Endometrial microvascular endothelial cells (primary cell): ENCODE measurements around the gene MPV17. TPM values are rescaled to one million over a fixed set of nuclear protein-coding genes. Genes with fewer than 3 reads are reported as not detected.
"Not testable (repeated sequence)": the region's sequence is repeated elsewhere in the genome, so short reads cannot be mapped to it uniquely, and the experiment has no call there.

Source experiments
- in situ Hi-C: cut with HindIII; loops from 2 replicates; pipeline ENCODE4 v1.10.0; 2017; ENCODE audit warnings: low sequenced_read_pairs, low pct_unique_long_range_greater_than_20kb; ENCODE audit errors: inconsistent ontology term
- total RNA-seq: library from RNA; depleted of rRNA; stranded (reverse); fragments of >200 nt; gene quantifications from one replicate; pipeline ENCODE4 v1.2.3, GENCODE V29; 2015; ENCODE audit errors: inconsistent ontology term

MPV17 gene
- total RNA-seq, 1 donor from 2014 or later: 115 TPM

DNA sequence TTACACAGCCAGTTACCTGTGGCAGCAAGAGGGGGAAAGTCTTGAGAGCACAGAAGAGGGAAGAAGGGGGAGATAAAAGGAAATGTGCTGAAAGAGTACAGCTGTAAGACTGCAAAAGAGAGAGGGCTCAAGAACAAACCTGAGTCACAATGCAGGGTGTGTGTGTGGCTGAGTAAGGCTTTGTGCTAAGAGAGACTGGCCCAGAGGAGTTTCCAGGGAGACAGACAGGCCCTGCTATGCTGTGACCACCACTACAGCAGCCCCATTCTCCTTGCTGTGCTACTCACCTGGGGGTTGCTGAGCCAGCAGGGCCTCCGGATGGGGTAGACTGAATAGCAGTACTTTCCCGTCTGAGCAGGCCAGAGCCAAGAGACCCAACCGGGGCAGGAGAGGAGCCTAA is 12.4 kb upstream of the MPV17 start:
- in situ Hi-C loops: no loop called here

DNA sequence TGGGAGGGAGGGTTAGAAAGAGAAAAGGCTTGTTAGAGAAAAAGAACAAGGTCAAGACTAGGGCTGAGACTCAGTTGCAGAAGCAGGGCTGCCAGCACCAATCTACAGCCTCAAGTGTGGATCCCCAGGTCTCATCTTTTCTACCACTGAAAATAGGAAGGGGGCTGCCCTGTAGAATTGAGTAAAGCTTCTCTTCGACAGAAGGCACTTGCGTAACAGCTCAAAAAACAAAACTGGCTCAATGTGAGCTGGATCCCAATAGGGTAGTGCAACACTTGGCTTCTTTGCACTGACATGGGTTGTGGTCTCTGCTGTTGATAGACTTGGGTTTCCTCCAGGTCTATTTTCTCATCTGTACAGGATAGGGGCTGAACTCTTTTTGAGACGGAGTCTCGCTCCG is 1.8 kb upstream of the MPV17 start:
- in situ Hi-C loops: no loop called here

DNA sequence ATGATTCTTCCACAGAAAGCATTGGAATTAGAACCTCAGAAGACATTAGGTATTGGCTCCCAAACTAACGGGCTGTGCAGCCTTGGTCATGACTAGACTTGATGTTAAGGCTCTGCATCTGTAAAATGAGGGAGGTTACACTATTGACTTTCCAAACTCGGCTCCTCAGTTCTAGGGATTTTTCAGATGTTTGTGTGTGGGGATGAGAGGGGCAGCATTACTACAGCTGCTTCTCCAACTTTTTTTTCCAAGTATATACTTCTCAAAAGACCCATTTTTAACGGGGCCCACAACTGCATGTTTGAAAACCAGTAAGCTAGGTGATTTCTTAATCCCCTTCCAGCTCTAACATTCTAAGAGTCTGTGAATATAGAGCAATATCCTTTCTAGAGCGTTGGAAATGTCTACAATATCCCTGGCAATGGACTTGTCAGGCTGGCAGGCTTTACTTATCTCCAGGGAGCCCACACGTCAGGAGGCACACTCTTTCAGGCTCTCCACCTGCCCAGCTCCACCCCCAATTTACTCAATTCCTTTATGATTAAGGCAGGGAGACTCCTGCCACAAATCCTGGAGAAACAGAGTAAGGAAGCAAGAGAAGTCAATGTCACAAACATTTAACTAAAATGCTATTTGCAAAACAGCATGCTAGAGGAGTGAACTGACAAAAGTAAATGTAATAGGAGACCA is 844 bp upstream of the MPV17 start:
- in situ Hi-C loops: no loop called here

DNA sequence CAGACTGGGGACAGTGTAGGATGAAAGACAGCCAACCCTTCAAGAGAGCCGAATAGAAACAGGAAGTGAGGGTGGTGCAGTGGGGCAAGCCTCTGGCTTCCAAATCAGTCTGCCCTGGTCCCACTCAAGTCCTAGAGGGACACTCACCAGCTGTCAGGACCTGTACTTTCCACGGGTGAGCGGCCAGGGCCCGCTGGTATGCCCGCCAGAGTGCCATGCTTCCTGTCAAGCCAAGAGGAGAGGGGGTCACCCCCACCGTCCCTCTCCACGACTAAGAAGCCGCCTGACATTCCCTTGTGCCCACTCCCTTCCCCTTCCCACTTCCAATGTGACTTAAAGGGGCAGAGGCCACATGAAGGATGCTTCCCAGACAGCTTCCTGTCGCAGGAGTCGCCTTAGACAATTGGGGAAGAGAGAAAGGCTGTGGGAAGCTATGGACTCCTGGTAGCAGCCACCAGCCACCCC is 564 bp downstream of the MPV17 start:
- in situ Hi-C loops: no loop called here

DNA sequence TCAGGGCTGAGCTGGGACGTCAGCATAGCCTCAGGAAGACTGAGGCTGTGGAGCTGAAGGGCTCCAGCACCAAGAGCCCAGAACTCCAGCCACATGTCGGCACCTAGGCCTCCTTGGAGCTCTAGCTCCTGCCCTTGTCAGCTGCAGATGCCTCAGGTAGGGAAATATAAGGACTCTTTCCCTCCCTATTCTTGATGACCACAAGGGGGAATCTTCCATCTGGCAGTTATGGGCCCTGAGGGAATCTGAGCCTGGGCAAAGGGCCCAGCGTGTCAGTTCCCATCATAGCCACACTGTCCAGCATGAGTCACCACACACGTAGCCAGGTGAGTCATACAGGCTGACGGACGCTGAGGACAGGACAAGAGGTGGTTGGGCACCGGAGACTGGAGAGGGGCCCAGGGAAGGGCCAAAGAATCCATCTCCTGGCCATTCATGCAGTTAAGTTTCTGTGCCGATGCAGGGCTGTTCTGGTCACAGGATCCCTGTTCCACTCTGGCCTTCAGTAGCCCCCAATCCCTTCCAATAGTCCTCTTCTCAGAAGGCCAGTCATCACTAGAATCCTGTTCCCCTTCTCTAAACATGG is 1.8 kb downstream of the MPV17 start:
- in situ Hi-C loops: no loop called here

DNA sequence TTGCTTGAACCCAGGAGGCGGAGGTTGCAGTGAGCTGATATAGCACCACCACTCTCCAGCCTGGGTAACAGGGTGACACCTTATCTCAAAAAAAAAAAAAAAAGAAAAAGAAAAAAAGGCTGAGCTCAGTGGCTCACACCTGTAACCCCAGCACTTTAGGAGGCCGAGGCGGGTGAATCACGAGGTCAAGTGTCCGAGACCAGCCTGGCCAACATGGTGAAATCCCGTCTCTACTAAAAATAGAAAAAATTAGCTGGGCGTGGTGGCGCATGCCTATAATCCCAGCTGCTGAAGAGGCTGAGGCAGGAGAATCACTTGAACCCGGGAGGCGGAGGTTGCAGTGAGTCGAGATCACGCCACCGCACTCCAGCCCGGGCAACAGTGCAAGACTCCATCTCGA is 3.1 kb downstream of the MPV17 start:
- in situ Hi-C loops: not testable (repeated sequence)

DNA sequence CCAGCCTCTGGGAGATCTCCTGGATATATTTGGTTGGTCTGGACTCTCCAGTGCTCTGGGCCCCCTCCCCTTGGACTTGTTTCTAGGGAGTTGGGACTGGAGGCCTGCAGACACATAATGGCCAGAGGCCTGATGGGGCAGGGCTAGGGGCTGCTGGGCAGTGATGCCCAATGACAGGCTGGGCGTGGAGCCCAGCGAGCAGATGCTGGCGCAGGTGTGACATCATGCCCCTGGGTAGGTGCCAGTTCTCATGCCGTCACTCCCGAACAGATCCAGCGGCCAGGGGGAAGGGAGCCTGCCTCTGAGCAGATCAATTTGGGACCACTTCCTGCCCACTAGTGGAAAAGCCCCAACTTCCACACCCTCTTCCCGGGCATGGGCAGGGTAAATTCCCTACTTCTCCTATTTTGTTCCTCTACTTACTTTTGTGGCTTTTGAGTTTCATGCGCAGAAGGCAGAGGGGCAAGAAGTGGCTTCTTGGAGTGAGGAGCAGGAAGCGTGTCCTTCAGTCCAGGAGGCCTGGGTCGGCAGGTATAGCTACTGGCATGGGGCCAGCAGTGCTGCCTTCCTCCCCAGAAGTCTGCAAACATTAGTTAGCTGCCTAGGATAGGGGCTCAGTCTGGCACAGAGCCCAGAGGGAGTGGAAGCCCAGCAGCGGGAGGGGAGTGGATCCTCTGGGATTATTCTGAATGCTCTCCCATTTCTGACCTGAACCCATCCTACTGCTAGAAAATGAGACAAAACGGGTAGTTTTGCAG is 6.1 kb downstream of the MPV17 start:
- in situ Hi-C loops: no loop called here

DNA sequence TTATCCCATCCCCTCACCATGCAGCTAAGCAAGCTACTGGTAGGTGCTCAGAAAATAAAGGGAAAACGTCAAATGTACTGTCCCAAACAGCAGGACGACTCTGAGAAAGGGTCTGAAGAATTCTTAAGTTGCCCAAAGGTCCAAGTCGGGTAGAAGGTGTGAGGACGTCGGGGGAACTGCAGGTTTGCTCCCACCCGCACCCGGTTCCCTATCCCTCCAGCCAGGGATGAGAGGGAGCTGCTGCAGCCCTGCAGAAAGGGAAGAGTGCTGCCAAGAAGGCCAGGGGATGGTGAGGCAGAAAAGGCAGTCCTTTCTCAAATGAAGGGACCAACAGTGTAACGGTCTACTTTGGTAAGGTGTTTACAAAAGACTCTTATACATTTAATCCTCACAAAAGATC is 7.8 kb downstream of the MPV17 start:
- in situ Hi-C loops: no loop called here

DNA sequence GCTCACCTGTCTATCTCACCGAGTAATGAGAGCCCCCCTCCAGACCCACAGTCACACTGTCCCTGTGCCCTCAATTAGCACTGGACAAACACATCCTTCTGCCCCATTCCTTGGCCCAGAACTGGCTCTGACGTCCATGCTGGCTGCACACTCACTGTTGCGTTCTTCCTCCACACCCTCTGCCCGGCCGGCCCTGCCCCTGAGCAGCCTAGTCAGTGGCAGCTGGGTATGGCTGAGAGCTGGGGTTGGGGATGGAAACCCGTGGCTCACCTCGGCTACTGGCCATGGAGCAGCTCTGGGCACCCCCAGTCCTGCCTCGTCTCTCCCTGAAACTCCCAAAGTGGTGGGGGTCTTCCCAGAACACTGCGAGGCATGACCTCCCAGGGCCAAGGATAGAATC is 8.2 kb downstream of the MPV17 start:
- in situ Hi-C loops: no loop called here

DNA sequence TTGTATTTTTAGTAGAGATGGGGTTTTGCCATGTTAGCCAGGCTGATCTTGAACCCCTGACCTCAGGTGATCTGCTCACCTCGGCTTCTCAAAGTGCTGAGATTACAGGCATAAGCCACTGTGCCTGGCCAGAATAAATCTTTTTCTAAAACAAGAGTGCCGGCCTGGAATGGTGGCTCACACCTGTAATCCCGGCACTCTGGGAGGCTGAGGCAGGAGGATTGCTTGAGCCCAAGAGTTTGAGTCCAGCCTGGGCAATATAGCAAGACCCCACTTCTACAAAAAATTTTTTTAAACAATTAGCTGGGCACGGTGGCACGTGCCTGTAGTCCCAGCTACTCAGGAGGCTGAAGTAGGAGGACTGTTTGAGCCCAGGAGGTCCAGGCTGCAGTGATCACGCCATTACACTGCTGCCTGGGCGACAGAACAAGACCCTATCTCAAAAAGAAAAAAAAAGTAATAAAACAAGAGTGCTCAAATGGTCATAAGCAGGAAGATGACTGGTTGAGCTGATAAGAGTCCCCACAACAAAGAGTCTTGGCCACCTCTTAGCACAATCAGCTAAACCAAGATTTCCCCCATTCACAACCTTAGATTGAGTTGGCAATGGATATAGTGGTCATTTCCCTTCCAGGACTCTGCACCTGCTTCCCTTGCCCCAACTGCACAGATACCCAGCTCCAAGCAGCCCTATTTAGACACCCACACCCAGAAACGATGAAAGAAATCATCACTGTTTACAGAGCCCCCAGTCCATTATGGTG is 8.8 kb downstream of the MPV17 start:
- in situ Hi-C loops: no loop called here

DNA sequence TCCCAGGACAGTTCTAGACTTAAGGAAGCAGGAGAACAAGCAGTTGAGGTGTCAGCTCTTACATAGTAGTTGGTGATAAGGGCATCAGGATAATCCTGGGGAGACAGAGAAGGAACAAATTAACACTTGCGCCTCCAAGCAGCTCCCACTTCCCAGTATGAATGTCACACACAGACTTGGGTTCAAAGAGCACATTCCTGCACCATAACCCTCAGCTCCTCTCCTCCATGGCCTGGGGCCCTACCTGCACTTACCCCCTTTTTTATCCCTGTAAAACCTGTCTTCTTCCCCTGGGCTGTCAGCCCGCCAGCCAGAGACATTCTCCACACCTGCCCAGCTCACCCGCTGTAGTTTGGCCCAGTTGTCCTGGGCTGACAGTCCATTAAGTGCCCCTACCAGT is 10.7 kb downstream of the MPV17 start:
- in situ Hi-C loops: no loop called here

DNA sequence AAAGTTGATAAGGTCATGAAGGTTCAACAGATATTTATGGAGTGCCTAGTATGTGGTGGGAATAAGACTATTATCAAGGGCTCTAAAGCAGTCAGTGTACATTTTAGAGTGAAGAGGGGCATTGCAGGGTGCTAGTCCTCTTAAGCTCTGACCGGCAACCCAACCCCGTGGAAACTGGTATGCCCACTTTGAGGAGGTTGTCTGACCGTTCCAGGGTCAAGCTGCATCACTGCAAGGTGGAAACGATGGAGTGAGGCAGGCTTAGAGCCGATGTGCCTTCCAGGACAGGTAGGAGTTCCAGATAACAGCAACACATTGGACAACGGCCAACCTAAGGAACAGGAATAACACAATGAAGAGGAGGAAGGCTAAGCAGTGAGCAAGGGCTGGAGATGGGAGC is 13.2 kb downstream of the MPV17 start:
- in situ Hi-C loops: no loop called here

DNA sequence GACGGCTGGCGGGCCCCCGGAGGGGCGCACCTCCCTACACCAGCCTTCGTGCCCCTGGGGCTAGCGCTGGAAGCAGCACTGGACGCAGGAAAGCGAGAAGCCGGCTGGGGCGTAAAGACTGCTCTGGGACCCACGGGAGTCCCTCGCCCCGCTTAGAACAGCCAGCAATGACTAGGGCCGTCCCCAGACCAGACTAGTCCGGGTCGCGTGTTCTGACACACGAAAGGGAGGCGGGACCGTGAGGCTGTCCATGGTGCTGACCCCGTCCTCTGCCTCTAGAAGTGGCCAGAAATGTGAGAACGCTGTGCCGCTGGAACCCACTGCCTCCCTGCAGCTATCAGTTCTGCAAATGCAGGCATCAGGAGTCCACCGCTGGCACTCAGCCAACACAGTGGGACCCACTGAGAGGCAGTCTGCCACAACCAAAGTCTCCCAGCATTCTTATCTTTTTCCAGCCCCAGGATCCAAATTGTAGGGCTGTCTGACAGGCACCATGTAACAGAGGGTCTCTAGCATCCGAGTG is 14.5 kb downstream of the MPV17 start, which contains the start of gene UCN:
Gene UCN, minus strand, starts transcription at position 87 of the 523 bp plus-strand sequence. CDS start 550 bp downstream, outside the sequence.
- in situ Hi-C loops: no loop called here

DNA sequence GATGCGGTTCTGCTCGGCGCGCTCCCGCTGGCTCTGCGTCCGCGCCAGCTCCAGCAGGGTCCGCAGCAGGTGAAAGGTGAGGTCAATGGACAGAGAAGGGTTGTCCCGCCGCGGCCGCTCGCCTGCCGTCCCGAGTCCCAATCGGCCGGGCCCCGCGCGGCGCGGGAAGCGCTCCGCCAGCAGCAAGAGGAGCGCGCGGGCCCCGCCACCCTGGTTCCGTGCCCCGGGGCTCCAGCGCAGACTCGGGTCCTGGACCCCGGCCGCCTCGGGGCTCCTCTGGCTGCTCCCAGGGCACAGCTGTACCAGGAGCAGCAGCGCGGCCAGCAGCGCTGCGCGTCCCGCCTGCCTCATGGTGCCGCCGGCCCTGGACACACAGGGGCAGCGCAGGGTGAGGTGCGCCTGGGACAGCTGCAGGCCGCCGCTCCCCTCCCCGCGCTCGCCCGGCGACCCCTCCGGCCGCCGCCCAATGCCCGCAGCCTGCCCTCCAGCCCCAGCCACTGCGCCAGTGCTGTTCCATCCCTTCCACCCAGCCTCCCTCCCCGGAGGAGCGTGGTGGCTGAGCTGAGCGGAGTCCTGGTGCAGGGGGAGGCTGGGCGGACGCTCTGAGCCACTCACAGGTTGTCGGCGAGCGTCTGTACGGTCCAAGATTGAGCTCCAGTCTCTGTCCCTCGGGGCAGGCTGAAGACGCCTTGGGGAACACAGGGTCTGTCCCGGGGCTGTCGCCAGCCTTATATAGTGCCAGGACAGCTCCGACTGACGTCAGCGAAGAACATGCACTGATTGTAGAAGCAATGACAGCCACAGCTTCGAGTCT is 15.1 kb downstream of the MPV17 start:
- in situ Hi-C loops: no loop called here

DNA sequence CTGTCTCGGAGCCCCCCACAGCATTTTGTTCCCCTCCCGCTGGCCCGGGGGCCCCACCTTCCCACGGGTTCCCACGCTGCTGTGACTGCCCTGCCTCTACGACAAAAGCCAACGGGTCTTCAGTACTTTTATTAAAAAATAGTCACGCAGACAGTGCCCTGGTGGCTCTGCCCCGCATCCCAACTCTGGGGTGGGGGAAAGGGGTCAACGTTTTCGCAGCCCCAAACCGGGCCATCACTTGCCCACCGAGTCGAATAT is 15.7 kb downstream of the MPV17 start:
- in situ Hi-C loops: no loop called here

DNA sequence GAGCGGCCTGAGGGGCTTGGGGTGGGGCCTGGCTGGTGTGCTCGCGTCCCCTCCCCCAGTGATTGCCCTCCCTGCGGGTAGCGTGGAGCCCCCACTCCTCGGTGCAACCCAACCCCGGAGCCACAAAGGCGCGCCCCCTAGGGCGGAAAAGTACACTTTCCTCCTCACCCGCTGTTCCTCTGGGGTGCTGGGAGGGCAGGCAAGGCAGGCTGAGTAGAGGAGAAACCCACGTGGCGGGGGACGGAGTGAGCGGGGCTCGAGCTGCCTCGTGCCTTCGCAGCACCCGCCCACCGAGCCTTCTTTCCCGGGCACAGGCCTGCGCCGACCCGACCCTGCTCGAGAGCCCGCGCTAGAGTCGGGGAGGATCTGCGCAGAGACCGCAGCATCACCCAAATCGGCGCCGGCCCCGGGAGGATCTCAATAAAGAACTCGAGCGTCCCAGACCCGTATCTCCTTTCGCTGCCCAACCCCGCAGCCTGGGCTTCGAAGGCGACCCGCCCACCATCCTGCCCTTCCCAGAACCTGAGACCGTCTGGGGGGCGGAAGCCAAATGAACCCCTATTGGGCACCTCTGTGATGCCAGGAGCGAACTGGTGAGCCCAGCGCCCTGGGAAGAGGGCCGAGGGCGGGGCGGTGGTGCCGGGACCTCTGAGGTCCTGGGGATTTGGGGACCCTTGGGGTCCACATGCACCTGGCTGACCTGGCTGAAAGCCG is 16.2 kb downstream of the MPV17 start:
- in situ Hi-C loops: no loop called here

DNA sequence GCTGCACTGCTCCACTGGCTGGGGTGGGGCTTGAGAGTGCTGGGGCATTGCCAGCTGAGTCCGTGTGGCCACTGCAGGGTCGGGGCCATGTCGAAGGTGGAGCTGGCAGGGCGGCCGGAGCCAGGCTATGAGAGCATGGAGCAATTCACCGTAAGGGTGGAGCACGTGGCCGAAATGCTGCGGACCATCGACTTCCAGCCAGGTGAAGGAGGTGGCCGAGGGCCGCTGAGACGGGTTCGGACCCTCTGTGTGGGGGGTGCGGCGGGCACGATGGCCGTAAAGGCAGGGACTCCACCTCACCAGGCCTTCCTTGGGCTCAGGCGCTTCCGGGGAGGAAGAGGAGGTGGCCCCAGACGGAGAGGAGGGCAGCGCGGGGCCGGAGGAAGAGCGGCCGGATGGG is 16.8 kb downstream of the MPV17 start:
- in situ Hi-C loops: no loop called here

DNA sequence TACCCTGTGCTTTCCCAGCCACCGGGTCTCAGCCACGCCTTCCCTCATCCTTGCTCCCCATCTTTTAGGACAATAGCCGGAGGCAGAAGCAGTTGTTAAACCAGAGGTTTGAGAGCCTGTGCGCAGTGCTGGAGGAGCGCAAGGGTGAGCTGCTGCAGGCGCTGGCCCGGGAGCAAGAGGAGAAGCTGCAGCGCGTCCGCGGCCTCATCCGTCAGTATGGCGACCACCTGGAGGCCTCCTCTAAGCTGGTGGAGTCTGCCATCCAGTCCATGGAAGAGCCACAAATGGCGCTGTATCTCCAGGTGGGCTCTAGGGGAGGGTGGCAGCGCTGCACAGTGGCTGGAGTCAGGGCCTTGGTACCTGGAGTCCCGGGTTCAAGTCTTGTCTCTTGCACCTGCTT is 17.4 kb downstream of the MPV17 start:
- in situ Hi-C loops: no loop called here
